PC-9 (cell line): ENCODE data around the gene HENMT1. TPM values are rescaled to one million over a fixed set of nuclear protein-coding genes. Genes with fewer than 3 reads are reported as not detected.

ENCODE experiments used
- BruUV-seq: library from RNA; stranded (reverse); fragments of 400-500 nt; replicated peaks from 2 replicates; lab custom pipeline; 2021; lab: Mats Ljungman, UMichigan
- CTCF ChIA-PET: fragments of 300-600 bp; sonication (Branson Sonifier 250); formaldehyde crosslinking; loops from one replicate; lab custom pipeline; 2022; ENCODE audit warnings: antibody characterized with exemption; lab: Charles Lee
- POLR2A ChIA-PET: fragments of 300-600 bp; sonication (Branson Sonifier 250); formaldehyde crosslinking; loops from one replicate; lab custom pipeline; 2022; ENCODE audit warnings: antibody characterized with exemption; ENCODE audit not compliant: unreplicated experiment; lab: Charles Lee
- DNase-seq, 2 experiments: peaks; one replicate each; pipeline versions ENCODE4 v3.0.0 to v3.0.0-alpha.2; 2015 to 2022; ENCODE audit warnings: mixed read lengths in 1 of 2
- H2AFZ ChIP-seq: fragments of 200-600 bp; sonication (generic); 2 replicates; pipeline ENCODE4 v1.8.1; 2017; ENCODE audit warnings: antibody characterized with exemption
- H3F3A ChIP-seq: fragments of 200-600 bp; sonication (generic); 2 replicates; pipeline ENCODE4 v1.8.1; 2017; ENCODE audit warnings: antibody characterized with exemption, mild to moderate bottlenecking, low read depth; ENCODE audit not compliant: insufficient read depth
- H3K27ac ChIP-seq: fragments of 200-600 bp; sonication (generic); 2 replicates; pipeline ENCODE4 v1.6.1; 2016; ENCODE audit warnings: mixed run types
- H3K27me3 ChIP-seq: fragments of 200-600 bp; sonication (generic); 2 replicates; pipeline ENCODE4 v1.6.1; 2016; ENCODE audit warnings: low read depth, mixed run types; ENCODE audit not compliant: insufficient read depth
- H3K36me3 ChIP-seq: fragments of 200-600 bp; sonication (generic); 2 replicates; pipeline ENCODE4 v1.6.1; 2016; ENCODE audit warnings: low read depth, mixed run types
- H3K4me1 ChIP-seq: fragments of 200-600 bp; sonication (generic); replicated peaks from 2 replicates; pipeline ENCODE4 v1.6.1; 2016; ENCODE audit warnings: mixed run types; ENCODE audit not compliant: insufficient read depth
- H3K4me2 ChIP-seq: fragments of 200-600 bp; sonication (generic); 2 replicates; pipeline ENCODE4 v1.6.1; 2017; ENCODE audit warnings: mixed run types
- H3K4me3 ChIP-seq: fragments of 200-600 bp; sonication (generic); 2 replicates; pipeline ENCODE4 v1.6.1; 2016; ENCODE audit warnings: mixed run types
- H3K79me2 ChIP-seq: fragments of 200-600 bp; sonication (generic); 2 replicates; pipeline ENCODE4 v1.6.1; 2017; ENCODE audit warnings: low read depth, mixed run types
- H3K9me2 ChIP-seq: fragments of 200-600 bp; sonication (generic); 2 replicates; pipeline ENCODE4 v1.8.1; 2017; ENCODE audit warnings: mild to moderate bottlenecking; ENCODE audit not compliant: insufficient read depth
- H3K9me3 ChIP-seq: fragments of 200-600 bp; sonication (generic); 2 replicates; pipeline ENCODE4 v1.8.1; 2016; ENCODE audit warnings: low read depth; ENCODE audit not compliant: insufficient read depth
- H4K20me1 ChIP-seq: fragments of 200-600 bp; sonication (generic); 2 replicates; pipeline ENCODE4 v1.8.1; 2017; ENCODE audit not compliant: insufficient read depth
- CTCF ChIP-seq: fragments of 200-600 bp; sonication (generic); conservative IDR thresholded peaks from 2 replicates; pipeline ENCODE4 v1.6.1; 2017; ENCODE audit warnings: mixed run types, antibody characterized with exemption, mild to moderate bottlenecking, moderate library complexity
- EZH2 ChIP-seq: fragments of 200-600 bp; sonication (generic); IDR thresholded peaks from 2 replicates; pipeline ENCODE4 v1.8.0; 2017; ENCODE audit warnings: antibody characterized with exemption, low read depth
- intact Hi-C: fragments of 100-400 bp; cut with micrococcal nuclease; formaldehyde crosslinking; loops from one replicate; pipeline ENCODE4 v1.10.0; 2022; ENCODE audit not compliant: unreplicated experiment
- total RNA-seq: library from RNA; stranded (reverse); gene quantifications from 2 replicates; pipeline ENCODE4 v1.2.3, GENCODE V29; 2021

The HENMT1 gene
- total RNA-seq, 1 experiment from 2014 or later = 17.9 TPM

- Histone ChIP-seq H3K4me2 (no peak overlapping the region), H3F3A (no peaks in the 10 kb centered on the region), H3K4me1 (no peaks in the 10 kb centered on the region), H3K9me2 (no peaks in the 10 kb centered on the region), H4K20me1 (no peaks in the 10 kb centered on the region), H3K27me3 (no peaks in the 10 kb centered on the region), H3K4me3 (no peak overlapping the region), H3K27ac (no peak overlapping the region), H2AFZ (no peak overlapping the region), H3K9me3 (no peaks in the 10 kb centered on the region), H3K79me2 (no peaks in the 10 kb centered on the region), H3K36me3 (no peaks in the 10 kb centered on the region)
- no peak for DNase-seq
- BruUV-seq = no TSS peak
- POLR2A ChIA-PET = no interaction called here
- TF ChIP-seq CTCF (no peak), EZH2 (no peak)
- intact Hi-C loops = no loop called here
- CTCF ChIA-PET = no interaction called here
Measured at GRCh38 chr1:108617724-108618056, 43.2 kb downstream of the HENMT1 start.

GRCh38 chr1:108617008-108617723 is 43.7 kb downstream of the HENMT1 start:
- Histone ChIP-seq H3K9me2 (no peaks in the 10 kb centered on the region), H3K36me3 (no peaks in the 10 kb centered on the region)

GRCh38 chr1:108615544-108615943 is 45.3 kb downstream of the HENMT1 start:
- DNase-seq = peak in 1 of 2 experiments; percentile 39
- CTCF ChIA-PET = no interaction called here
- no peak for TF ChIP-seq EZH2
- TF ChIP-seq CTCF = no peak
- Histone ChIP-seq H3K4me1 (no peaks in the 10 kb centered on the region), H3K27me3 (no peaks in the 10 kb centered on the region), H3K79me2 (no peaks in the 10 kb centered on the region), H3K9me3 (no peaks in the 10 kb centered on the region), H3K9me2 (no peaks in the 10 kb centered on the region), H3K4me2 (no peak overlapping the region), H4K20me1 (no peaks in the 10 kb centered on the region), H3F3A (no peaks in the 10 kb centered on the region), H3K27ac (no peak overlapping the region), H3K36me3 (no peaks in the 10 kb centered on the region), H3K4me3 (no peak overlapping the region), H2AFZ (no peak overlapping the region)
- POLR2A ChIA-PET = no interaction called here
- intact Hi-C loops = no loop called here
- no TSS peak for BruUV-seq

More at GRCh38 chr1:108617008-108617723, 43.7 kb downstream of the HENMT1 start:
- Histone ChIP-seq H3K4me2 (no peak overlapping the region), H3K27me3 (no peaks in the 10 kb centered on the region), H2AFZ (no peak overlapping the region), H3K4me1 (no peaks in the 10 kb centered on the region), H4K20me1 (no peaks in the 10 kb centered on the region), H3K27ac (no peak overlapping the region), H3K9me3 (no peaks in the 10 kb centered on the region), H3F3A (no peaks in the 10 kb centered on the region), H3K4me3 (no peak overlapping the region), H3K79me2 (no peaks in the 10 kb centered on the region)
- intact Hi-C loops = no loop called here
- no TSS peak for BruUV-seq
- CTCF ChIA-PET = no interaction called here
- TF ChIP-seq EZH2 (no peak), CTCF (no peak)
- DNase-seq = no peak
- POLR2A ChIA-PET = no interaction called here
